GM10248 (cell line): ENCODE measurements around the gene ZBTB20.

Source experiments
- CTCF ChIA-PET: fragments of 300-600 bp; sonication (Branson Sonifier 250); formaldehyde crosslinking; extraction: SDS; loops from one replicate; lab custom pipeline; 2021; ENCODE audit warnings: antibody characterized with exemption; lab: Yijun Ruan, JAX
- POLR2A ChIA-PET: fragments of 350-650 bp; sonication (Branson Sonifier 250); formaldehyde crosslinking; extraction: SDS; loops from one replicate; lab custom pipeline; 2020; ENCODE audit warnings: antibody characterized with exemption; lab: Yijun Ruan, JAX
- DNase-seq: peaks from one replicate; pipeline ENCODE4 v3.0.0; 2012; ENCODE audit errors: extremely low spot score
- TF ChIP-seq, protein P1 (sequence below): IDR thresholded peaks from 2 replicates; pipeline ENCODE4 v1.5.1; 2012; ENCODE audit warnings: mild to moderate bottlenecking, low read depth; ENCODE audit errors: extremely low read depth, missing control alignments, control extremely low read depth

ZBTB20 gene

GRCh38 chr3:114376516-114377185 lies 770.4 kb downstream of the ZBTB20 start:
- ChIA-PET POLR2A (no interaction called here), CTCF (interaction anchor here (1.1 to 12.4 kb wide), 4 partner anchors 8 to 41 kb away, joined by 3 to 139 read pairs (median 4); no protein-coding TSS in a partner anchor)
- DNase-seq, result no peak
- TF ChIP-seq, protein P1, sequence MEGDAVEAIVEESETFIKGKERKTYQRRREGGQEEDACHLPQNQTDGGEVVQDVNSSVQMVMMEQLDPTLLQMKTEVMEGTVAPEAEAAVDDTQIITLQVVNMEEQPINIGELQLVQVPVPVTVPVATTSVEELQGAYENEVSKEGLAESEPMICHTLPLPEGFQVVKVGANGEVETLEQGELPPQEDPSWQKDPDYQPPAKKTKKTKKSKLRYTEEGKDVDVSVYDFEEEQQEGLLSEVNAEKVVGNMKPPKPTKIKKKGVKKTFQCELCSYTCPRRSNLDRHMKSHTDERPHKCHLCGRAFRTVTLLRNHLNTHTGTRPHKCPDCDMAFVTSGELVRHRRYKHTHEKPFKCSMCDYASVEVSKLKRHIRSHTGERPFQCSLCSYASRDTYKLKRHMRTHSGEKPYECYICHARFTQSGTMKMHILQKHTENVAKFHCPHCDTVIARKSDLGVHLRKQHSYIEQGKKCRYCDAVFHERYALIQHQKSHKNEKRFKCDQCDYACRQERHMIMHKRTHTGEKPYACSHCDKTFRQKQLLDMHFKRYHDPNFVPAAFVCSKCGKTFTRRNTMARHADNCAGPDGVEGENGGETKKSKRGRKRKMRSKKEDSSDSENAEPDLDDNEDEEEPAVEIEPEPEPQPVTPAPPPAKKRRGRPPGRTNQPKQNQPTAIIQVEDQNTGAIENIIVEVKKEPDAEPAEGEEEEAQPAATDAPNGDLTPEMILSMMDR, result no peak

DNA sequence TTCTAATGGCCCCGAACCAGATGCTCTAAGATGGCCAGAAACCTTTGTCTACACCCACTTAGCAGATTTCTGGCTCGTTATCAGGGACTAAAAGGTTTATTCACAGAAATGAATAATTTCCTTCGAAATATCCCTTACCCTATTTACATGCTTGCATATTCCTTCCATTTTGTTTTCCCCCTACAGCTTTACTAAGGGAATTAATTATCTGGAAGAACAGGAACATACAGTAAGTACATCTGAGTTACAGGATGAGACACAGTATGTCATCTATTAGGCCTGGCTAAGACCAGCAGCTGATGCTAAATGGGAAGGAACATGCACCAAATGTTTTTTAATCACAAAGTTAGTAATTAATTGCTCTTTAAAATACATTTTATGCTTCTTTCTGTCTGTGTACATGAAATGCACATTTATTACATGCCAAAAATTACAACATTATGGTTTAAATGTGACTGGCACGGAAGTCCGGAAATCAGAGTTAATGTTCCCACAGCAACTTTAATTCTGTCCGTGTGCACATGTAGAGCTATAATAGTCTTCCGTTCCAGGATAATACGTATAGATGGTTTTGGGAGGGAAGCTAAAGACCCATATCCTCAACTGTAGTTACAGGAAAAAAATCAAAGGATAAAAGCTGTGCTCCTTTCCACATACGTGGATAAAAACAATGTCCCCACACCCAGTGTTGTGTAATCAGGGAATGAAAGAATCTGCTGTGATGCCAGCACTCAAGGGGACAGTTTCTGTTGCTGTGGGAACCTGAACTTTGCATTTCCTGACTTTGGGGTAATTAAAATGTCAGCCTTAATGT lies 771.3 kb downstream of the ZBTB20 start:
- ChIA-PET CTCF (interaction anchor here (0.7 to 12.4 kb wide), 4 partner anchors 8 to 42 kb away, joined by 3 to 139 read pairs (median 4); no protein-coding TSS in a partner anchor), POLR2A (no interaction called here)
- no peak for DNase-seq
- TF ChIP-seq, protein P1, result no peak

- no peak for DNase-seq
- TF ChIP-seq, protein P1, result no peak
- POLR2A ChIA-PET, result no interaction called here
- CTCF ChIA-PET, result interaction anchor here (0.8 to 12.4 kb wide), 2 partner anchors 10 to 43 kb away, joined by 3 to 139 read pairs; no protein-coding TSS in a partner anchor
Observed at GRCh38 chr3:114374433-114374990, 772.6 kb downstream of the ZBTB20 start.

DNA sequence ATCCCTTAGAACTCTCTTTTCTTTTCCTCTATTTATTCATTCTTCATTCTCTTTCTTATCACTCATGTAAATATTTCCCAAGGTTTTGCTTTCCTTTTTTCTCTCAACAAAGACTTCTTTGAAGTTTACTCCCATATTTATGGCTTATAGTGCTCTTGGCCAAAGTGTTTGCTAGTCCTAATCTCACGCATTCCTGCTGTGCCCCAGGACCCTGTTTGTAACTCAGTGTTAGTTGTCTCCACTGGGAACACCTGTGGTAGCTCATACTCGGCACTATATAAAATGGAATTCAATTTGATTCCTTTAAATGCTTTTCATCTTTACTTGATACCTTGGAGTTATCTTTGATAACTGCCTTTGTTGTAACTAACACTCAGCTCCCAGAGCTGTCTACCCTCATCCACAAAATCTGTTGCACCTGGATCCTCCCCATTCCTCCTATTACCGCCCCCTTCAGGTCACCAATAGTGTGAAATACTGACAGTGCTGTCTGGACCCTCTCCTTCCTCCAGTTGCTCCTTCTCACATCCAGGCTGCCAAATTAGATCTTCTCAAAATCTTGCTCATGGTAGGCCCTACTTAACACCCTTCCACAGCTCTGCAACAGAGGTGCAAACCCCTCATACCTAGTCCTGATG lies 776.4 kb downstream of the ZBTB20 start:
- ChIA-PET CTCF (interaction anchor here (1.2 to 1.4 kb wide), 4 partner anchors 9 to 18 kb away, joined by 3 to 9 read pairs (median 4); no protein-coding TSS in a partner anchor), POLR2A (no interaction called here)
- no peak for DNase-seq
- TF ChIP-seq, protein P1, result no peak

DNA sequence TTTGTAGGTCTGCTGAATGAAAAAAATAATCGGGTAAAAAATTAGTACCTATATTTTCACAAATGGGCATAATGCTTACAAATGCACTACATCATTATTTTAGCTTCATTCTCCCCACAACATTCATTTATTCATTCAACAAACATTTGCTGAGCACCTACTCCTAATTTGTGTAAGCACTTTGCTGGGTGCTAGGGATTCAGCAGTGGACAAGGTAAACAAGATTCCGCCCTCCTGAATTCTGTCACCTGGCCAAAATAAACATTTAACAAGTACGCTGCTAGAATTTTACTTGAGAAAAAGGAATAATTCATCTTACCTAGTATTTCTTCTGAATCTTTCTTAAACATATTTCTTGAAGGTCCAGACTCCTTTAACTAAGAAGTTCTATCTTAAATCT lies 781.2 kb downstream of the ZBTB20 start:
- ChIA-PET CTCF (interaction anchor here (1.2 to 2.5 kb wide), 4 partner anchors 15 to 75 kb away, joined by 3 to 8 read pairs (median 4); no protein-coding TSS in a partner anchor), POLR2A (no interaction called here)
- TF ChIP-seq, protein P1, result no peak
- DNase-seq, result no peak
